Measurements from ENCODE around the gene PRSS21.

GRCh38 chr16:2771496-2772402, 45.3 kb upstream of the PRSS21 start:
- no peak for TF ChIP-seq POLR2A (IDR thresholded peaks at IDR 0.05)
- no peak for TF ChIP-seq CTCF (IDR thresholded peaks at IDR 0.05)
